Sigmoid colon (tissue), 4 donors: ENCODE measurements around the gene GALR1.

Experiments
- POLR2A ChIP-seq, 2 donors: fragments of 450-650 bp; IDR thresholded peaks; one replicate each; pipeline ENCODE4 v1.6.1; 2016; ENCODE audit warnings: antibody characterized with exemption in 2 of 2, mild to moderate bottlenecking in 2 of 2, moderate library complexity in 2 of 2
- POLR2AphosphoS5 ChIP-seq, 4 donors: sonication (generic); formaldehyde crosslinking; IDR thresholded peaks; one replicate each; pipeline ENCODE4 v1.6.1; 2017; ENCODE audit warnings: antibody characterized with exemption in 4 of 4

DNA sequence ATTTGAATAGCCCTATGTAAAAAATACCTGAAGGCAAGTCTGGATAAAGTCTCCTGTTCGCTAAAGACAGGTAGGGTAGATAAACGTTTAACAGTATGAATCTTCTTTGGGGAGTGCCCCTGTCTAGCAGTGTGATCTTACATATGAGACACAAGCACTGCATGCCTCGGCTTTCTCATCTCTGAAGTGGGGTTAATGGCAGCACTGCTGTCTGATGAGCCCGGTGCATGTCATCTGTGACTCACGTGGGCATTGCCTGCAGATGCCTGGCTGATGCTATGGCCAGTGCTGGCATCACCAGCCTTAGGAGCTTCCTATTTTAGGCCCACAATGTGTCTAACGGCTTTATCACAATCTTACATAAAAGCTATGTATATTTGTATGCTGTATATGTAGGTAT, 50.1 kb downstream of the GALR1 start:
- no peak for TF ChIP-seq POLR2A (IDR thresholded peaks at IDR 0.05)
- TF ChIP-seq POLR2AphosphoS5 (IDR thresholded peaks at IDR 0.05), result no peak
